GM19463 (cell line): ENCODE results near the gene LPP.

Experiments used
- ATAC-seq: cut with Tn5 transposase; IDR thresholded peaks from one replicate; pipeline ENCODE4 v1.9.1; 2021; ENCODE audit warnings: mild to moderate bottlenecking, moderate library complexity; ENCODE audit not compliant: unreplicated experiment

The LPP gene

GRCh38 chr3:188135271-188135670 lies 18.7 kb upstream of the LPP start:
- no peak for ATAC-seq

DNA sequence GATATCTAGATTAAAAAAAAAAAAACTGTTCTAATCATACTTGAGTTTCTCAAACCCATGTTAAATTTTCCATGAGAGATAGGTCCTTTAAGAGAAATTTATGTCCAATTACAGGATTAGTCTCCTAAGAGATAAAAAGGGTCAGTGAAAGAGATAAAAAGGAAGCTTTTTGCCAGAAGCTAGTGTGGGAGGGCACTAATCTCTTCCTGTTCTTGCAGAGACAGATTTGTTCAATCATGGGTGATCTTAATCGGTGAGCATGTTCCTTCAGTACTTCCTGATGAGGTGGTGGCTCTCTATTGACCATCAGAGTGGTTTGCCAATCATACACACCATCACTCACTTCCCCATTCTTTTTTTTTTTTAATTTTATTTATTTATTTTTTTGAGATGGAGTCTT lies 16.9 kb upstream of the LPP start:
- ATAC-seq: no peak

DNA sequence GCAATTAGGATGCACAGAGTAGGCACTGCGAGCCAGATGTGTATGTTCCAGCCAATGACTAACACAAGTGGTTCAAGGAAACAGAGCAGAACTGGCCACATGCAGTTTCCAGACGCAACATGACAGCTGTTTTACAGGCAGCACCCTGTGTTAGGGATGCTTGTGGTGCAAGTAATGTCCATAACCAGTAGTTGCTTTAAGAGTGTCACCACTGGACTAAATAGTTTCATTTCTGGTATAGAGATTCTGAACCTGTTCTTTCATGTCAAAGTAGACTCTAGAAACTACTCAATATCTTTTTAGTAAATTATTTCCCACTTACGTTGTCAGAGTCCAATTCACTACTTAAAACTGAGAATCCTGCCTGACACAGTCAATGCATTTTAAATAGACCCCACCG lies 14.5 kb upstream of the LPP start:
- no peak for ATAC-seq

DNA sequence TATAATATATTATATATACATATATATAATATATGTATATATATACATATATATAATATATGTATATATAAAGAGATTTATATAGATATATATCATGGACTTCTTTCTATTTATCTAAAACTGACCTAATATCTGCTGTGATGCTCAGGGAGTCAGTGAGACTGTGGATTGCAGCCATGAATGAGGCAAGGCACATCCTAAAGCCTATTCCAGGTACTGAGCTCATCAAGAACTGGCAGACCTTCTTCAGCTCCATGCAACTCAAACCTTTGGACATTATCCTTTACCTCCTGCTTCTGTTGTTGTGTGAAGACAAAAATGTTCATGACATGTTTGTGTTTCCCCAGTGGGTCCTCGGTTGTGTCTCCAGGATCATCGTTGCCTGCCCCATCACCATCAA lies 7.7 kb upstream of the LPP start:
- no peak for ATAC-seq

GRCh38 chr3:188147782-188148181 lies 6.2 kb upstream of the LPP start:
- no peak for ATAC-seq

- no peak for ATAC-seq
These were observed 5.6 kb upstream of the LPP start for GRCh38 chr3:188148318-188148717.

GRCh38 chr3:188149587-188149986 lies 4.4 kb upstream of the LPP start:
- no peak for ATAC-seq

- no peak for ATAC-seq
These were observed 3.0 kb upstream of the LPP start for GRCh38 chr3:188150982-188151381.

DNA sequence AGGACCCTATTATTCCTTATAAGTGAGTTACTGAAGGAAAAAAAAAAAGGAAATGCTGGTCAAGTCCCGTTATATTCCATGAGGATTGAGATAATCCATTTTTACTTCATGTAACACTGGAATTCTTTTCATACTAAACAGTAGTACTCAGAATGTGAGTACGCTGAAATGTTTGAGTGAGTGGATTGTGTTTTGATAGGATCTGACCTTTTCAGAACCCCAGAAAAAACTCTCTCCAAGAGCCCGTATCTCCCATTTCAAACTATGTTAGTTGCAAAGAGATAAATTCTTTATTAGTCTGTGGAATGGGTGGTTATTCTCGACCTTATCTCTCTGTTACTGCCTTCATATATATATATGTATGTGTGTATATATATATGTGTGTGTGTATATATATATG lies 2.5 kb upstream of the LPP start:
- no peak for ATAC-seq

DNA sequence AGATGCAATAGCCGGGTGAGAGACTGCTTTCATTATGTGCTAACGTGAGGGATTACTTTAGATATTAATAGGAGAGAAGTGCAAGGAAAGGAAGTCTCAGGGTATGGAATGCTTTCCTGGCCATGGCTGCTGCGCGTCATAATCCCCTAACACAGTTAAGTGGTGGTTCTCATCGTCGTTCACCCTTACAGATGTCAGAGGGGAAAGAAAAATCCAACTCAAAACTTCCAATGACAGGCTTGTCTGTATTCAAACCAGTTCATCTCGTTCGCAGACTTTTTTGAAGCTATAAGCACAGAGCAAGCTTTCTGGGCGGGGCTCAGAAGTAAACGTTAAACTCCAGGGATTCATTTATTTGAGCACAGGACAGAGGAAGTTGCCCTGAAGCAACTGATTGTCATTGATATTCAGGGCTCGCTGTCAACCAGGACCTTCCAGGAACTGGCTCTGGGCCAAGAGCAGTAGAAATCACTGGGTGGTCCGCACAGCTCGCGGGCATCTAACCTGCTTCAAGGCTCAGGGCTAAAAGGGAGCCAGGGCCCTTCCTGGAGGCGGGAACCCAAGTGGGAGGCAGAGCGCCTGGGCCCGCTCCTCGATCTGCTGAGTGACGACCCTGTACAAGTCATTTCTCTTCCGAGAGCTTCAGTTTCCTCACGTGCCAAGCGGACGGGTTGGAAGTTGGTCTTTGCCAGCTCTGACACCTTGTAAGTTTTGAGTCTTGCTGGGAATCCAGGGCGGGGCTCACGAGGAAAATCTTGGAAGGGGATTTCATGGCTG lies 1.1 kb upstream of the LPP start:
- no peak for ATAC-seq

GRCh38 chr3:188153437-188154013 lies 432 bp upstream of the LPP start:
- peak; percentile 24 for ATAC-seq

GRCh38 chr3:188154809-188155574 lies 1.0 kb downstream of the LPP start:
- no peak for ATAC-seq

DNA sequence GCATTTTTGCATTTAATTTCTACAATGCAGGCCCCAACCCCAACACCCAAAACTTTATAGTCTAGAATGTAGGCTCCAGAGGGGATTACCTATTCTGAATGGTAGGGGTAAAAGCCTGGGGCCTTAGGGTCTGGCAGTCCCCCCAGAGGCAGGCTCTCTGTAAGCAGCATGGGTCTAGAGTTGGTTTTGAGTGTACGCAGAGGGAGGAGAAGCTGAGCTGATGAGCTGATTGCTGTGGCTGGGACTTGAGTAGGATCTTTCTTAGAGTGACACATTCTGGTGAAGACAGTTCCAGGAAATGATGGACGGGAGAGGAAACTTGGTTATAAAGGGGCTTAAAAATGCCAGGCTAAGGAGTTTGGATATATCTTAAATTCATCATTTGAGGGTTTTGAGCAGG lies 2.1 kb downstream of the LPP start:
- ATAC-seq: no peak

GRCh38 chr3:188157407-188157806 lies 3.5 kb downstream of the LPP start:
- no peak for ATAC-seq

DNA sequence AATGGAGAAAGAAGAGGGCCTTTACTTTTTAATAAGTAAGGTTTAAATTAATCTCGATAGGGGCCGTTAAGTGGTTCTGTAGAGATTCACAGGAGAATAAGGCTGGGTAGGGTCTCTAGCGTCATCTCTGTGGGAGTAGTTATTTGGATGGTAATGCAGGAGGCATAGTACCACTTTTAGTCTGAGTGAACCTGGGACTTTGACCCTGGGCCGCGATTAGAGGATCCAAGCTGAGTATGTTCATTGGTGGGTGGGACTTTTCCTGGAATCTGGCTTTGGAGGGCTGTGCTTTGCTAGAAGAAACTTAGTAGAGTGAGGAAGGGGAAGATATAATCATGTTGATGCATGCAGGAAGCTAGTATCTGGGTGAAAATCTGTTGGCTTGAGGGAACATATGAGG lies 4.0 kb downstream of the LPP start:
- ATAC-seq: no peak

DNA sequence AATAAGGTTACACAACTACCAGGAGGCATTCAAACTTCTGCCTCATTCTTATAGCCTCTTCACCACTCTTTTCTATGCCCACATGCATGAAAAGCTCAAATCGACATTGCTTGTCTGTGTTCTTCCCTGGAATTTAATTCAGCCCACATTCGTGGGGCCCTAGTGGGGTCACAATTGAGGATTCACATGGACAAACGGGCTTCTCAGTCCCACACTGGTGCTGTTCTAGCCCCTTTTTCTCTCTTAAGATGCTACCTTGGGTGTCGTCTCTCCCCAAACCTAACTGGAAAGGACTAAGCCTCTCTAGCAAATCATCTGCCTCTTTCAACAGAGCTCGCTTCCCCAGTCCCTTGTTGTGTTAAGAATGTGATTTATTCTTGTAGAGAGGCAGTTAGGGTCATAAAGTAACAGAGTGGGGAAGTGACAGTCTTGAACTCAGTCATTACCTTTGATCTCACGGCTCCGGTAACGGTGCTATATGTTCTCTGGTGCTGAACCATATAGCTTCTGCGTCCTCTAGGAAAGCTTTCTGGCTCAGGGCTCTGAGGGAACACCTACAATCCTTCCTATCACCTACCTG lies 4.9 kb downstream of the LPP start:
- no peak for ATAC-seq

- no peak for ATAC-seq
These were observed 6.8 kb downstream of the LPP start for GRCh38 chr3:188160751-188161150.

DNA sequence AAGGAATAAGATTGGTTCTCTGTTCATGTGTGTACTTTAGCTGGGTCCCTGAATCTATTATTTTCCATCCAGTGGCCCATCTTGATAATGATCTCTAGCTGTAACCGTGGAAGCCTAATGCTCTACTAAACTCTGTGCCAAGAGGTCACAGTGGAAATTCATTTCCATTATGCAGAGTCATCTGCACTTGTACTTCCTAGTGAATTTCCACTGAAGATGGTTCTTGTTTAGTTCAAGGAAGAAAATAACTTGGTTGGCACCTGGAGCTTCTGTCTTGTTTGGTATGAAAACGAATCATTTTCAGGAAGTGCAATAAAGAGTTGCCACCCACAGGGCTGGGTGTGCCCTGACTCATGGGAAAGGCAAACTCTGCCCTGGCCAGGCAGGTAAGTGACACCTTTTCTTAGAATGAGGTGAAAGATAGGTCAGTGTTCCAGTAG lies 10.3 kb downstream of the LPP start:
- ATAC-seq: no peak

- no peak for ATAC-seq
These were observed 11.6 kb downstream of the LPP start for GRCh38 chr3:188165596-188165995.

DNA sequence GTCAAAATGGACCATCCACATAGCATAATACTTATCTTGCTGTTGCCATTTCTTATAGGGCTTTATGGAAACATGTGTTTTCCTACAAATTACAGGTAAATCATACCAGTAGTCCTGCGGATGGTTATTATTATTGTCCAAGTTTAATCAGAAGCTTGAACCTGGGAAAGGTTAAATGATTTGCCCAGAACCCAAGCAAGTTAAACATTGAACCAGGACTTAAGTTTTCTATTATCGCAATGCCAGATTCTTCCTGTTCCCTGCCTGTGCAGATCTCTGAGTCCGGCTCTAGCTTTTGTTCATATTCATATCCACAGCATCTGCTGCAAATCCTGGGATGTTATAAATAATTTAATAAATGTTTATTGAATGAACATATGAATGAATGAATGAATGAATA lies 12.5 kb downstream of the LPP start:
- no peak for ATAC-seq

DNA sequence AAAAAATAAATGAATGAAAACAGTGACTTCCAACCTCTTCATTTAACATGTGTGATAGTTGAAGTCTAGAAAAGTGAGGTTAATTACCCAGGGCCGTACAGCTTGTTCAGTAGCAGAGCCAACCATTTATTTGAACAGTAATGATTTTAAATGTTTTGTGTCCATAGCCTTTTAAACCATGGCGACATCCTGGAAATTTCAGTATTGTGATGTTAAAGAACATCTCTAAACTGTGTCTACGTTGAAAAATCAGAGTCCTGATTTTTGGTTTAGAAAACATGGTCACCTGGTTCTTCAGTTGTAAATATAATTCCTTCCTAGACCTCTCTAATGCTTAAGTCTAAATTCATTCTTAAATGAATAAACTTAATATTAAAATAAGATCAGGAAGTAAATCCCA lies 14.2 kb downstream of the LPP start:
- ATAC-seq: no peak

GRCh38 chr3:188168648-188169047 lies 14.7 kb downstream of the LPP start:
- no peak for ATAC-seq
